HepG2 (cell line): ENCODE results near the gene CAPN12.

Source experiments
- HIVEP1 ChIP-seq: sonication (generic); formaldehyde crosslinking; IDR thresholded peaks from 2 replicates; pipeline ENCODE4 v1.4.0; 2020; ENCODE audit warnings: mild to moderate bottlenecking, missing genetic modification reagents
- KLF16 ChIP-seq, 2 experiments: sonication (generic) in 1 of 2; formaldehyde crosslinking in 1 of 2; IDR thresholded peaks; 2 replicates each; pipeline versions ENCODE4 v1.6.1 to v1.8.0; 2016 to 2023; ENCODE audit warnings: missing genetic modification reagents in 2 of 2, missing compliant biosample characterization in 1 of 2

DNA sequence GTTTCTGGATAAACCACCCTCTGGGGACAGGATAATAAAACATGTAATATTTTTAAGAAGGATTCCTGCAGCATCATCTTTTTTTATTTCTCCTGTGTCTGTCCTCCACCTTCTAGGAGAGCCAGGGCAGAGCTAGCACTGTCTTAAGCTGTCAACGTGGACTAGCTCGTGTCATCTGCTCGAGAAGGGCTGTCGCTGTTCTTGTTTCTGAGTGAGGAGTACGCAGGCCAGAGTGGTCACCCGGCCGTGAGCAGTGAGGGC lies 13.9 kb downstream of the CAPN12 start:
- TF ChIP-seq HIVEP1 (no peak), KLF16 (CRISPR knock-in tag; IDR thresholded peaks at IDR 0.05) (no peak)
